Kidney epithelial cell (primary cell): ENCODE data around the gene DNM1. TPM values are rescaled to one million over a fixed set of nuclear protein-coding genes. Genes with fewer than 3 reads are reported as not detected.
A peak's percentile ranks its signal among the peaks of the same experiment; 100 is the strongest.
"Not testable (repeated sequence)": the region's sequence is repeated elsewhere in the genome, so short reads cannot be mapped to it uniquely, and the experiment has no call there.

Source experiments
- DNase-seq: peaks from one replicate; pipeline ENCODE4 v3.0.0-alpha.2; 2010; ENCODE audit warnings: low read depth
- H3K27me3 ChIP-seq: 2 replicates; pipeline ENCODE4 v1.6.0; 2011; ENCODE audit warnings: low read length; ENCODE audit not compliant: control insufficient read depth, insufficient read depth
- H3K36me3 ChIP-seq: 2 replicates; pipeline ENCODE4 v1.5.1; 2011; ENCODE audit warnings: low read length; ENCODE audit not compliant: control insufficient read depth, insufficient read depth
- H3K4me3 ChIP-seq: 2 replicates; pipeline ENCODE4 v1.5.1; 2011; ENCODE audit warnings: low read depth, mild to moderate bottlenecking, control low read depth, low read length
- CTCF ChIP-seq: IDR thresholded peaks from 2 replicates; pipeline ENCODE4 v1.5.1; 2011; ENCODE audit warnings: mild to moderate bottlenecking, moderate library complexity, low read length, control low read depth, inconsistent platforms; ENCODE audit not compliant: insufficient read depth, poor library complexity, severe bottlenecking
- total RNA-seq: library from RNA; depleted of rRNA; stranded (reverse); fragments of >200 nt; gene quantifications from 2 replicates; pipeline ENCODE4 v1.2.3, GENCODE V29; 2015

DNM1 gene
- total RNA-seq, 1 donor from 2014 or later, result 16.2 TPM

DNA sequence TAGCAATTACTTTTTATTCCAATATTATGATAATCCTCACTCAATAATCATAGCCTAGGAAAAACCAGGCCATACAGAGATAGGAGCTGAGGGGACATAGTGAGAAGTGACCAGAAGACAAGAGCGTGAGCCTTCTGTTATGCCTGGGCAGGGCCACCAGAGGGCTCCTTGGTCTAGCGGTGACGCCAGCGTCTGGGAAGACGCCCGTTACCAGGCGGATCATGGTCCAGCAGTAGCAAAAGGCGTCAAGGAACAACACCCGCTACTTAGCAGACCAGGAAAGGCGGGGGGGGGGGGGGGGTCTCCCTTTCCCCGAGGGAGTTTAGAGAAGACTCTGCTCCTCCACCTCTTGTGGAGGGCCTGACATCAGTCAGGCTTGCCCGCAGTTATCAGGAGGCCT, 21.7 kb upstream of the DNM1 start:
- DNase-seq, H3K27me3 ChIP-seq, H3K4me3 ChIP-seq: not testable (repeated sequence)
- peak; percentile 49 for TF ChIP-seq CTCF
- H3K36me3 ChIP-seq, result peaks cover 12% of the 10 kb centered on the region

GRCh38 chr9:128182893-128183588, 20.1 kb upstream of the DNM1 start:
- Histone ChIP-seq H3K4me3 (no peak overlapping the region), H3K27me3 (no peaks in the 10 kb centered on the region), H3K36me3 (peaks cover 12% of the 10 kb centered on the region)
- DNase-seq, result no peak
- TF ChIP-seq CTCF, result no peak

GRCh38 chr9:128185979-128186965, 16.9 kb upstream of the DNM1 start:
- Histone ChIP-seq H3K36me3 (peaks cover 5% of the 10 kb centered on the region), H3K4me3 (no peak overlapping the region), H3K27me3 (no peaks in the 10 kb centered on the region)
- DNase-seq, result no peak
- TF ChIP-seq CTCF, result no peak

DNA sequence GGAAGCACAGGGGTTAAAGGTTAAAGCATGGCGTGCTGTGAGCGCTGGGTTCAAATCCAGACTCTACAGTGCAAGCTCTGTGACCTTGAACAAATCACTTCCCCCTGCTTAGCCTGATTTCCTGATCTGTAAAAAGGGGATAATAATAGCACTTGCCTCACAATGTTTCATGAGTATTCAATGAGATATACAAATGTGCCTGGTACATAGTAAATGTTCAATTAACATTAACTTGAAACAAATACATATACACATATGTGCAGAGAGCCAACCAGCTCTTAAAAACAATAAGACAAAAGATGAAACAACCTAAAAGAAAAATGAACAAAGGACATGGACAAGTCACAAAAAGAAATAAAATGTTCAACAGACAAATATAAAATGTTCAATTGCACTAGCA, 15.8 kb upstream of the DNM1 start:
- no peak for TF ChIP-seq CTCF
- H3K4me3 ChIP-seq, result no peak overlapping the region
- peaks cover 4% of the 10 kb centered on the region for H3K36me3 ChIP-seq
- H3K27me3 ChIP-seq, result no peaks in the 10 kb centered on the region
- DNase-seq, result no peak

GRCh38 chr9:128188209-128188608, 15.0 kb upstream of the DNM1 start:
- H3K27me3 ChIP-seq, result no peaks in the 10 kb centered on the region
- no peak for DNase-seq
- TF ChIP-seq CTCF, result no peak
- H3K4me3 ChIP-seq, result no peak overlapping the region
- peaks cover 3% of the 10 kb centered on the region for H3K36me3 ChIP-seq
